Stimulated activated CD4-positive, alpha-beta T cell treated with anti-CD3 and anti-CD28 coated beads, Interleukin-15, amount 100 ng/mL, for 1 hour (primary cell): ENCODE results near the gene CKAP5.

Experiments used
- DNase-seq, 2 donors: peaks; one replicate each; pipeline ENCODE4 v3.0.0-alpha.2; 2020; ENCODE audit warnings: low read depth in 1 of 2, low spot score in 1 of 2

The CKAP5 gene

DNA sequence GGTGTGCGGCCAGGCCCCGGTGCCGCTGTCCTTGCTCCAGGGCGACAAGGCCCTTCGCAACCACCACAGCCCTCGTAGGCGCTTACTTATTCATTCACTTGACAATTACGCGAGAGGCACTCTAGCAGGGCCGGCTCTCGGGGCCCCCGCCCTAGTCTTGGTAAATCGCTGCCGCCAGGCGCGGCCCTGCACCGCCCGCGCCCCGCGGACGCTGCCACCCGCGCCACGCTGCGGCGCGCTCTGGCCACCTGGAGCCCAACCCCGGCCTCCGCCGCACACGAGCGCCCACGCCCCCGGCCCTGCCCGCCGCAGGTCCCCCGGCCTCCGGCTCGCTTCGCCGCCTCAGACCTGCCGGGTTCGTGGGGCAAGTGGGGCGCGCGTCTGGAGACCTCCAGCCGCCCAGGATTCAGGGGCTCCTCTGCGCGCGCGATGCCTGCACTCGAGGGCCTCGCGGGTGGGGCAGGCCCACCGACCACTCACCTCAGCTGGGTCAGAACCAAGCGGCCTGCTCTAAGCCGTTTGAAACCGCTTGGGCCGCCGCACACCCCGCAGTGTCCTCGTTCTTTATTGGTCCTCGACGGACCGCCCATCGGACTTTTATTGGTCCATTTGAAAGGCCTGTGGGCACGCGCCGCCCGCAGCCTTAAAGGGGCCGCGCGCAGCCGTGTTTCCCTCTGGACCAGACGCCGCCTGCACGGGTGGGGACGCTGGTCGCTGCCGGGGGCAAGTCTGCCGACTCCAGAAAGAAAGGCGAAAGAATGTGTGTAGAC lies at the start of gene CKAP5:
Gene CKAP5, minus strand, starts transcription at position 541 of the 770 bp plus-strand sequence. CDS start 25,049 bp downstream, outside the sequence.
- DNase-seq: peak; percentile 52 to 75

GRCh38 chr11:46895821-46896220 lies 49.7 kb upstream of the CKAP5 start:
- no peak for DNase-seq

- DNase-seq: no peak
Measured at GRCh38 chr11:46894961-46895360, 48.9 kb upstream of the CKAP5 start.

GRCh38 chr11:46894506-46894905 lies 48.4 kb upstream of the CKAP5 start:
- no peak for DNase-seq

DNA sequence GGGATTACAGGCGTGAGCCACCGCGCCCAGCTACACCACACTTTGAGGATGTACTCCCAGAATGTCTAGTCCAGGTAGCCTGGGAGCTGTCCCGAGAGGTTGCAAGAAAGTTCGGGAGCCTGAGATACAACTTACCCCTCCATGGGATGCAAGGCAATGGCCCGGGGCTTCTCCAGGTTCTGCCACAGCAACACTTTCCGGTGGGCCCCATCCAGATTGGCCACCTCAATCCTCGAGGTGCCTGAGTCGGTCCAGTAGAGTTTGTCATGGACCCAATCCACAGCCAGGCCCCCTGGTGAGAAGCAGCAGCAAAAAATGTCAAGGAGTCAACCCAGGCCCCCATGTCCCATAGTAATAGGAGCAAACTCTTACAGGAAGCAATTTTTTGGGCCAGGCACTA lies 46.8 kb upstream of the CKAP5 start:
- no peak for DNase-seq

- DNase-seq: no peak
Measured at GRCh38 chr11:46892109-46892508, 46.0 kb upstream of the CKAP5 start.

DNA sequence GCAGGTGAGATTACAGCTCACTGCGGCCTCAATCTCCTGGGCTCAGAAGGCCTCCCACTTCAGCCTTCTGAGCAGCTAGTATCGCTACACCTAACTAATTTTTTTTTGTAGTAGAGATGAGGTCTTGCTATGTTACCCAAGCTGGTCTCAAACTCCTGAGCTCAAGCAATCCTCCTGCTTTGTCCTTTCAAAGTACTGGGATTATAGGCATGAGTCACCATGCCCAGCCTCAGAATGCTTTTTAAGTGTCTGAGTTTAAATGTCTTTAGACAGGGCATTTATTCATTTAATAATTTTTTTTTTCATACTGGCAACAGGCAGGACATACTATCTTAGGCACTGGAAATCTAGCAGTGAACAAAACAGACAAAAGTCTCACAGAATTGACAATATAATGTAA lies 44.6 kb upstream of the CKAP5 start:
- no peak for DNase-seq

GRCh38 chr11:46889689-46890475 lies 43.8 kb upstream of the CKAP5 start:
- peak; percentile 22 to 46 for DNase-seq

DNA sequence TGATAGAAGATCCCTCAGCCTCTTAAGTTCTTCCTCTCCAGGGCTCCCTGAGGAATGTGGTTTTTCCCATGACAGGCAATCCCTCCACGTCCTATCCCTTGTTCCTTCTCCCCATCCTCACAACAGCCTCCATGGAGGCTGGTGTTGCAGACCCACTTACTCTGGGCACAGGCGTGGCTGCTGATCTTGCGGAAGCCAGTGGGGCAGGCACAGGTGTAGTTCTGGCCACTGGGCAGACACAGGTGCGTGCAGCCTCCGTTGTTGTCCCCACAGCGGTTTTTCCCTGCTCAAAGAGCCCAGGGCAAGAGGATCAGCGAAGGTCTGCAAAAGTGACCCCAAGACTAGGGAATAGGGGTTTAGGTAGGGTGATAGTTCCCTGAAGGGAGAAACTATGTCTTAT lies 43.2 kb upstream of the CKAP5 start:
- no peak for DNase-seq

DNA sequence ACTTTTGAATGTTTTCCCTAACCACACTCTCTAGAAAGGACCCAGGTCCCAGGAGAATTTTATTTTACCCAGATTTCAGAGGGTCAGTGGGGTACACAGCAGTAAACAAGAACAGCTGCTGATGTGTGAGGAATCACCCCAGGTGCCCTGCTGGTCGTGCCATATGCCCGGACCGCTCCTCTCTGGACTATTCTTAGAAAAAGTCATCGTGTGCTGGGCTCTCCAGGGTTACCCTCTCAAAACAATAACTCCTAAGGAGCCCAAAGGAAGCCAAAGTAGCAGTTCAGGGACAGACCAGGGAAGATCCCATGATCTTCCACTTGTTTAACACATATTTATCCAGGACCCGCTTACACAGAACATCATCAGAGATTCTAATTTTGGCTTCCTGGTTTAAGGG lies 42.6 kb upstream of the CKAP5 start:
- DNase-seq: no peak

DNA sequence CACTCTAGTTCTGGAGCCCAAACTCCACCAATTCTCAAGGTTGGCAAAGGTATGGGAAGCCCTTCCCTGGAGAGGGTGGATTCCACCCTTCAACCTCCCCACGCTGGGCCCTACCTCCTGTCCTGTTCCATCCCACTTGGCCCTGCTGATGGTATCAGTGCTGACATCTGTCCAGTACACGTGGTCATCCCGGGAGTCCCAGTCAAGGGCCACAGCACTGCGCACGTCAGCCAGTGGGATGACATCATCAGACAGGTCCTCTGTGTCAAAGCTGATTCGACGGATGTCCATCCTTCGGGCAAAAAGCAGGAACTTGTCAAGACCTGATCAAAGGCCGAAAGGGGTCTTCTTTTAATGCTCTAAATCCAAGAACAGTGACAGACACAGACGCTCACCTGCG lies 40.1 kb upstream of the CKAP5 start:
- DNase-seq: no peak

DNA sequence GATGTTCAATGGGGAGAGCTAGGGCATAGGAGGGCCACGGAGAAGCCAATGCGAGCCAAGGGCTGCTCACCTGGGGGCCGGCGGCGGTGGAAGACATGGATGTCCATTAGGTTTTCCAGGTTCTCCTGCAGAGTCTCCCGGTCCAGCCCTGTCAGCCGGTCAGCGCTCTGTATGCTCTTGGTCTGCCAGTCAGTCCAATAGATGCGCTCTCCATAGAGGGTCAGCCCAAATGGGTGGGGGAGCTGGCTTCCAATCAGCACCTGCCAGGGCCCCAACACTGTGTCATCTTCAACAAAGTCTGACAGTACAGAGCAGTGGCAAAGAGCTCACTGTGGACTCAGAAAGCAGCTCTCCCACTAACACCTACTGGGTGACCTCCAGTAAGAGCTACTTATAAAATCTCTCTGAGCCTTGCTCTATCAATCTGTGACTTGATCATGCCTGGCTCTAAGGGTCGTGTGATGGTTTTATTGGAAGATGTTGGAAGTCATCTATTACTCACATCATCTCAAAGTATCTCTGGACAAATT lies 33.0 kb upstream of the CKAP5 start:
- DNase-seq: no peak

DNA sequence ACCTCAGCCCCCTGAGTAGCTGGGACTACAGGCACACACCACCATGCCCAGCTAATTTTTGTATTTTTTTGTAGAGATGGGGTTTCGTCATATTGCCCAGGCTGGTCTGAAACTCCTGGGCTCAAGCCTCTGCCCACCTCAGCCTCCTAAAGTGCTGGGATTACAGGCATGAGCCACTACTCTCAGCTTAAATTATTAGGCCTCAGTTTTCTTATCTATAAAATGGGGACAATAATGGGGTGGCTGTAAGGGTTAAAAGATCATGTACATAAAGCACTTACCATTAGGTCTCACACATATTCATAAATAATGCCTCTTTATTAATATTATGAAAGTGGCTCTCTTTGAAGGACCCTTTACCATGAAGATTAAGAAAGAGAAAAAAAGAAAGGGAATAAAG lies 31.5 kb upstream of the CKAP5 start:
- no peak for DNase-seq

DNA sequence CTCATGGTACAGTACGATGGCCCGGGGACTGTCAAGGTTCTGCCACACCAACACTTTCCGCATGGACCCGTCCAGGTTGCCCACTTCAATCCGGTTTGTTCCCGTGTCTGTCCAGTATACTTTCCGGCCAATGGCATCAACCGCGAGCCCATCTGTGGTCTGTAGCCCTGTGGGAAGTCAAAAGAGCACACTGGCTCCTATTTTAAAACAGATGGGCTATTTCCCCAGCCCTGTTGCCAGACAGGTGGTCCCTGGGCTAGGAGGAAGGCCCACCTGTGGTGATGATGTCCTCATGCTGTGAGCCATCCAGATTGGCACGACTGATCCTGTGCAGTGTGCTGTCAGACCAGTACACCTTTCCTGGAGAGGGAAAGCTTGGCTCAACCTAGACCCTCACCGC lies 30.4 kb upstream of the CKAP5 start:
- DNase-seq: no peak

DNA sequence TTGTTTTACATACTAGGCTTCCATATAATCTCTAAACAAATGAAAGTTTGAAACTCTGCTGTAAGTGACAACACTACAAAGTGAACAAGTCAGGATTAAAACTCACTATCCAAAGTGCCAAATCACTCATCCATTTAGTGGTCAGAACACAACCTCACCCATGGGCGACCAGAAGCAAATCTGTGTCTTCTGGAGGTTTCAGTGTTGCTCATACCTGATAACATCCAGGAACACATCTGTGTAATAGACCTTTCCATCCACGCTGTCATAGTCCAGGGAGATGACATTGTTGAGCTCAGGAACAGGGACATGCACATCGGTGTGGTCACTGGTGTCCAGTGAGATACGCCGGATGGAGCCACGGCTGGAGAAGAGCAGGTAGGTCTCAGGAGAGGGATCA lies 28.5 kb upstream of the CKAP5 start:
- DNase-seq: no peak

DNA sequence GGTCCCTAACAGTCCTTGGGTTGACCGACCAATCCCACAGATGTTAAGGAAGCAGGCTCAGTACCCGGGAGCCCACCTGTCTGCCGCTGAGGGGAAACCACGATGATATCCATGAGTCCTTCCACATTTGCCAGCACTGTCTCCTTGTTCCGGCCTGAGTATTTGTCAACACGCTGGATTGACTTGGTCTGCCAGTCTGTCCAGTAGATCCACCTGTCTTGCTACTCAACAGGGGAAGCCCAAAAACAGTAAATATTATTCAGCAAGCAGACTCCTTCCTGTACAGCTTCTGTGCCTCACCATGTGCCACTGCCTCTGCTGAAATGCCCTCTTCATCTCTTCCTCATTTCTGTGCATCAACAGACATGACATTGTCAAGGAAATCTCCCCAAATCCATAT lies 22.8 kb upstream of the CKAP5 start:
- no peak for DNase-seq

- DNase-seq: no peak
Measured at GRCh38 chr11:46865340-46865739, 19.3 kb upstream of the CKAP5 start.

- DNase-seq: no peak
Measured at GRCh38 chr11:46860218-46860617, 14.1 kb upstream of the CKAP5 start.

DNA sequence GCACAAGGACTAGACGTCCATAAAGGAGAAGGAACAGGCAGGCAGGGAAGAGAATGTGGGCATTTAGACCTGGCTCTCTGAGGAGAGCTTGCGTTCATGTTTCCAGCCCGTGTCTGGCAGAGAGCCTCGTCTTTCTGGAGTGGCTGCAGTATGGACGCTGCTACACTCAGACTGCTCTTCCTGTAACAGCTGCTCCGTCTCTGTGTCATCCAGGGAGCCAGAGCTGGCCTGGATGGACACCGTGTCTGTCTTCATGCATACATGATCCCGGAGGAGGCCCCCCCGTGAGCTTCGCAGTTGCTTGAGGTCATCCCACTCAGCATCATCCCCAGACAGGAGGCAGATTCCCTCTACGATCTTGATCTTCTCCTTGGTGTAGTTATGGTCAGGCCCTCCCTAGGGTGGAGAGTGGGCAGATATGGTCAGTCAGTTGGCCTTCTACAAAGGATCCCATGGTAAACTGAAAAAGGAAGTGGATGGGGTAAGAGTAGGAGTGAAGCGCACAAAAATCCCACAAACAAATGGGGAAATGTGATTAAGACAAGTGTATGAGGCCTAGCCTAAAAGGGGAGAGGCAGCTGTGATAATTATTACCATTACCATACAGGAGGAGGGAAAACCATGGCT lies 13.0 kb upstream of the CKAP5 start:
- DNase-seq: no peak

DNA sequence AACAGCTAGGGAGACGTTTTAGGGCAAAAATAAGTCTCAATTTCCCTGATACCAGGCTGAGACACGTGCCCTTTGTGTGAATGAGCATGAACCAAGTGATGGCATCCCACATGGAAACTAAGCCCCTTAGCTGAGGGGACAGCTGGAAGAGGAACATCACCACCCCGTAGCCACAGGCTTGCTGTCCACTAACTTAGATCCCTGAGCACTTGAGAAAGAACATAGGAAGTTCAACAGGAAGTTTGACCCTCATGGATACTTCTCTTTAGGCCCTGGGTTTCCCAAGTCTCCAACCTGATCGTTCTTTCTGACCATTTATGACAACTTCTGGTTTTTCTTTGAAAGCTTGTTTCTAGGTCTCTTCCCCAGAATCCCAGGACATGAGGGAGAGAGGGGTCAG lies 11.6 kb upstream of the CKAP5 start:
- DNase-seq: no peak

GRCh38 chr11:46856605-46857343 lies 10.7 kb upstream of the CKAP5 start:
- no peak for DNase-seq
